MM.1S (cell line): Measurements from ENCODE around the gene DCPS.
"Not testable (repeated sequence)": the region's sequence is repeated elsewhere in the genome, so short reads cannot be mapped to it uniquely, and the experiment has no call there.

ENCODE experiments used
- DNase-seq: peaks from one replicate; pipeline ENCODE4 v3.0.0-alpha.2; 2015
- H2AFZ ChIP-seq: fragments of 300-600 bp; sonication (generic); 2 replicates; pipeline ENCODE4 v1.6.0; 2016; ENCODE audit warnings: antibody characterized with exemption, low read length
- H3F3A ChIP-seq: fragments of 300-600 bp; sonication (generic); 2 replicates; pipeline ENCODE4 v1.6.1; 2016; ENCODE audit warnings: mild to moderate bottlenecking, antibody characterized with exemption, low read length, moderate library complexity, mixed read lengths; ENCODE audit not compliant: insufficient read depth
- H3K27ac ChIP-seq: fragments of 300-600 bp; sonication (generic); 2 replicates; pipeline ENCODE4 v1.5.1; 2016; ENCODE audit warnings: mild to moderate bottlenecking, low read length
- H3K27me3 ChIP-seq: fragments of 300-600 bp; sonication (generic); replicated peaks from 2 replicates; pipeline ENCODE4 v1.6.0; 2016; ENCODE audit warnings: low read length; ENCODE audit not compliant: insufficient read depth
- H3K36me3 ChIP-seq: fragments of 300-600 bp; sonication (generic); replicated peaks from 2 replicates; pipeline ENCODE4 v1.6.1; 2016; ENCODE audit warnings: mild to moderate bottlenecking, low read length, mixed read lengths; ENCODE audit not compliant: insufficient read depth
- H3K4me1 ChIP-seq: fragments of 300-600 bp; sonication (generic); 2 replicates; pipeline ENCODE4 v1.6.1; 2016; ENCODE audit warnings: low read length, mixed read lengths
- H3K4me2 ChIP-seq: fragments of 300-600 bp; sonication (generic); 2 replicates; pipeline ENCODE4 v1.6.0; 2016; ENCODE audit warnings: low read depth, low read length
- H3K4me3 ChIP-seq: fragments of 300-600 bp; sonication (generic); 2 replicates; pipeline ENCODE4 v1.5.1; 2016; ENCODE audit warnings: low read length, mixed read lengths
- H3K79me2 ChIP-seq: fragments of 300-600 bp; sonication (generic); 2 replicates; pipeline ENCODE4 v1.6.1; 2016; ENCODE audit warnings: mixed run types, low read length, mixed read lengths
- H3K9ac ChIP-seq: fragments of 300-600 bp; sonication (generic); 2 replicates; pipeline ENCODE4 v1.6.1; 2016; ENCODE audit warnings: low read length, mixed read lengths
- H3K9me2 ChIP-seq: fragments of 300-600 bp; sonication (generic); replicated peaks from 2 replicates; pipeline ENCODE4 v1.6.1; 2016; ENCODE audit warnings: mild to moderate bottlenecking, low read length, mixed read lengths; ENCODE audit not compliant: insufficient read depth
- H3K9me3 ChIP-seq: fragments of 300-600 bp; sonication (generic); replicated peaks from 2 replicates; pipeline ENCODE4 v1.6.1; 2016; ENCODE audit warnings: mild to moderate bottlenecking, low read length, mixed read lengths; ENCODE audit not compliant: insufficient read depth
- H4K20me1 ChIP-seq: fragments of 300-600 bp; sonication (generic); 2 replicates; pipeline ENCODE4 v1.6.1; 2016; ENCODE audit warnings: mild to moderate bottlenecking, low read length, moderate library complexity, mixed read lengths; ENCODE audit not compliant: insufficient read depth
- CTCF ChIP-seq: fragments of 300-600 bp; sonication (generic); IDR thresholded peaks from 2 replicates; pipeline ENCODE4 v1.5.1; 2016; ENCODE audit warnings: antibody characterized with exemption, low read length, mixed read lengths
- EZH2 ChIP-seq: fragments of 300-600 bp; sonication (generic); optimal IDR thresholded peaks from 2 replicates; pipeline ENCODE3; 2017; ENCODE audit warnings: low read depth, mild to moderate bottlenecking, antibody characterized with exemption, low read length, mixed read lengths
- EZH2phosphoT487 ChIP-seq: fragments of 300-600 bp; sonication (generic); IDR thresholded peaks from 2 replicates; pipeline ENCODE4 v1.6.1; 2018; ENCODE audit warnings: antibody characterized with exemption, low read length

The DCPS gene

GRCh38 chr11:126366064-126366822, 62.4 kb downstream of the DCPS start:
- no peak for TF ChIP-seq EZH2
- no peak for TF ChIP-seq EZH2phosphoT487
- TF ChIP-seq CTCF, result no peak
- Histone ChIP-seq H3K4me1 (no peaks in the 10 kb centered on the region), H4K20me1 (no peaks in the 10 kb centered on the region), H3K9me3 (no peaks in the 10 kb centered on the region), H3K79me2 (no peaks in the 10 kb centered on the region), H3K4me3 (no peak overlapping the region), H3K9me2 (no peaks in the 10 kb centered on the region), H2AFZ (no peak overlapping the region), H3K27ac (no peak overlapping the region), H3K9ac (no peak overlapping the region), H3K27me3 (no peaks in the 10 kb centered on the region), H3F3A (no peaks in the 10 kb centered on the region), H3K4me2 (no peak overlapping the region), H3K36me3 (no peaks in the 10 kb centered on the region)
- no peak for DNase-seq

DNA sequence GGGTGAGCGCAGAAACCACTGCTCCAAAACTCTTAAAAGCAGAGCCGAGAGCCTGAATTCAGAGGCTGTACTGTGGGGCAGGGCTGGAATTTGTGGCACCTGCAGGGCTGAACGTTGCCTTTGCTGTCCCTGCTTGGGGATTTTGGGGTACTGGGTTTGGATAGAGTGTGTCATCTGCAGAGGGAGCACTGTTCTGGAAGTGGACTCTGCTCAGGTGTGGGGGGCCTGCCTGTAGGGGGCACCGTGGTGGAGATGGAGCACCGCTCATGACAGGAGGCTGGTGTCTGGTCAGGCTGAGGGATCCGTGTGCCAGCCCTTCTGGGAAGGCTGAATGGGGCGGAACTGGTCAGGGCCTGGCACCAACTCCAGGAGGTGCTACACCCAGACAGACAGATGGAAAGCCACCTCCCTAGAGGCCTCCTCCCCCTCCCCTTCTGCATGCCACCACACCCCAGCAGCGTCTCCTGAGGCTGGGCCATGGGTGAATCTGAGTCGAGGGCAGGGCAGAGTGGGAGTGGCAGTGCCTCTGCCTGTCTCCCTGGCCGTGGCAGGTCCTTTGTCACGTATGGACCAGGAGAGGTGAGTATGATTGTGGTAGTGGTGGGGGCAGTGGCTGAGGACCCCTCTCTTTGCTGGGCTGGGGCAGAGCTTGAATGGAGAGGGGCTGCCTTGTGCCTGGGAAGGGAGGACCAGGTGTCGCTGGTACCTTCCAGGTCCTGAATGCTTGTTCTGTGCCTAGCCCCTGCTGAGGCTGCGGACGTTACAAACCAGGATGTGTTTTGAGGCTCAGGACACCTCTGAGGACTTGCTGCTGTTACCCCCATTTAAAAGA, 63.2 kb downstream of the DCPS start:
- not testable (repeated sequence) for H3K4me3 ChIP-seq, H3K79me2 ChIP-seq, H4K20me1 ChIP-seq, DNase-seq, H3K36me3 ChIP-seq, H3K9ac ChIP-seq, H3K4me2 ChIP-seq, H2AFZ ChIP-seq, H3F3A ChIP-seq, H3K9me2 ChIP-seq, H3K4me1 ChIP-seq, H3K9me3 ChIP-seq, H3K27ac ChIP-seq, H3K27me3 ChIP-seq

GRCh38 chr11:126367806-126368205, 63.9 kb downstream of the DCPS start:
- not testable (repeated sequence) for H3K4me3 ChIP-seq, H3K4me1 ChIP-seq, H4K20me1 ChIP-seq, H2AFZ ChIP-seq, H3K36me3 ChIP-seq, H3K9ac ChIP-seq, H3K9me2 ChIP-seq, H3K27me3 ChIP-seq, DNase-seq, H3K9me3 ChIP-seq, H3K27ac ChIP-seq, H3K79me2 ChIP-seq, H3F3A ChIP-seq, H3K4me2 ChIP-seq

GRCh38 chr11:126368336-126369119, 64.7 kb downstream of the DCPS start:
- not testable (repeated sequence) for DNase-seq, H3K36me3 ChIP-seq, H3K4me1 ChIP-seq, H3K9me3 ChIP-seq, H3K4me3 ChIP-seq, H3F3A ChIP-seq, H2AFZ ChIP-seq, H4K20me1 ChIP-seq, H3K9ac ChIP-seq, H3K79me2 ChIP-seq, H3K9me2 ChIP-seq, H3K4me2 ChIP-seq, H3K27ac ChIP-seq, H3K27me3 ChIP-seq
